ENCODE results near the gene KRTAP10-8. TPM values are rescaled to one million over a fixed set of nuclear protein-coding genes. Genes with fewer than 3 reads are reported as not detected.

The KRTAP10-8 gene
- total and polyA plus RNA-seq, 2 of the 4 experiments (the other 2 are of a cell fraction): not detected

- no peak overlapping the region for H2AK5ac ChIP-seq (ENCODE audit: low read depth, low read length)
These were observed 328 bp upstream of the KRTAP10-8 start for GRCh38 chr21:44611551-44611950.

More at GRCh38 chr21:44611551-44611950, 328 bp upstream of the KRTAP10-8 start:
- dilution Hi-C loops (cut with HindIII; ENCODE audit: low sequenced_read_pairs, unreplicated experiment): no loop called here
- no peak overlapping the region for H3K14ac ChIP-seq (replicated peaks; ENCODE audit: low read depth, low read length)
- H4K20me1 ChIP-seq (ENCODE audit: insufficient read depth, low read length): no peaks in the 10 kb centered on the region
- no peak overlapping the region for H4K8ac ChIP-seq (ENCODE audit: low read depth in 2 of 2, low read length in 2 of 2)
- H2BK5ac ChIP-seq (ENCODE audit: low read depth, low read length, poor library complexity, severe bottlenecking): no peak overlapping the region
- H3K18ac ChIP-seq (ENCODE audit: low read depth, low read length): no peak overlapping the region
- no peaks in the 10 kb centered on the region for H3K79me1 ChIP-seq (ENCODE audit: low read depth in 1 of 2, low read length in 2 of 2)
- H3K9me1 ChIP-seq (ENCODE audit: insufficient read depth, low read length): no peaks in the 10 kb centered on the region
- no peak overlapping the region for H3K23ac ChIP-seq (ENCODE audit: low read depth, low read length)
- POLR2A ChIA-PET (ENCODE audit: unreplicated experiment): no interaction called here
- H3K36me3 ChIP-seq (ENCODE audit: control insufficient read depth, insufficient read depth, low read length): no peaks in the 10 kb centered on the region
- H3K4ac ChIP-seq (ENCODE audit: low read depth, low read length): no peak overlapping the region
- no TSS peak for BruUV-seq (replicated peaks)
- H4K5ac ChIP-seq (ENCODE audit: low read depth, low read length): no peak overlapping the region
- H2BK20ac ChIP-seq (ENCODE audit: low read depth, low read length): no peak overlapping the region
- no peak overlapping the region for H2BK15ac ChIP-seq (ENCODE audit: low read depth, low read length)
- ATAC-seq (ENCODE audit: low read depth) (no peak), DNase-seq (no peak)
- no peak overlapping the region for H4K91ac ChIP-seq (ENCODE audit: insufficient read depth, low read depth, low read length)
- no peak overlapping the region for H2AK9ac ChIP-seq (replicated peaks; ENCODE audit: low read depth, low read length, poor library complexity)
- no peak overlapping the region for H3K4me2 ChIP-seq (ENCODE audit: low read depth, low read length)
- no peak overlapping the region for H3K27ac ChIP-seq (ENCODE audit: insufficient read depth, low read length)
- CTCF ChIA-PET: no interaction called here
- no peaks in the 10 kb centered on the region for H3K4me1 ChIP-seq (ENCODE audit: control insufficient read depth, insufficient read depth, low read length)
- H2AFZ ChIP-seq (replicated peaks; ENCODE audit: low read length, poor library complexity): no peak overlapping the region
- H3K9ac ChIP-seq (ENCODE audit: low read depth, low read length): no peak overlapping the region
- no peak for TF ChIP-seq NFE2L2 (IDR thresholded peaks at IDR 0.05; ENCODE audit: low read depth, low read length)
- TF ChIP-seq ELK1 (IDR thresholded peaks at IDR 0.05; ENCODE audit: borderline replicate concordance, low read depth, low read length): no peak
- no peak for TF ChIP-seq CHD1 (IDR thresholded peaks at IDR 0.05; ENCODE audit: low read depth, low read length)
- no peak for TF ChIP-seq USF2 (IDR thresholded peaks at IDR 0.05; ENCODE audit: low read depth, low read length)
- TF ChIP-seq CEBPB (IDR thresholded peaks at IDR 0.05; ENCODE audit: low read depth, low read length): no peak
- no peak for TF ChIP-seq MXI1 (IDR thresholded peaks at IDR 0.05; ENCODE audit: borderline replicate concordance, low read depth, low read length)
- no peak for TF ChIP-seq FOS (IDR thresholded peaks at IDR 0.05; ENCODE audit: low read depth, low read length)
- no peak for TF ChIP-seq MAFK (IDR thresholded peaks at IDR 0.05; ENCODE audit: low read depth, low read length)
- TF ChIP-seq RAD21 (IDR thresholded peaks at IDR 0.05; ENCODE audit: low read length): no peak
- TF ChIP-seq BHLHE40 (IDR thresholded peaks at IDR 0.05; ENCODE audit: low read depth, low read length): no peak
- TF ChIP-seq CTCF (conservative IDR thresholded peaks at IDR 0.05; ENCODE audit: low read depth, low read length): no peak
- no peak for TF ChIP-seq RCOR1 (IDR thresholded peaks at IDR 0.05; ENCODE audit: insufficient replicate concordance, low read length)
- no peak for TF ChIP-seq SMC3 (IDR thresholded peaks at IDR 0.05; ENCODE audit: low read depth, low read length)
- TF ChIP-seq RFX5 (IDR thresholded peaks at IDR 0.05; ENCODE audit: low read depth, low read length): no peak
- no peak for TF ChIP-seq POLR2A (IDR thresholded peaks at IDR 0.05; ENCODE audit: low read depth, low read length)
- no peak for TF ChIP-seq MAZ (IDR thresholded peaks at IDR 0.05; ENCODE audit: borderline replicate concordance, low read depth, low read length)
- in situ Hi-C loops (cut with MboI; ENCODE audit: low sequenced_read_pairs): no loop called here
- no CpG with 5 or more reads among the region's 4 CpGs for WGBS, 2 experiments (ENCODE audit: extremely low coverage in 2 of 2, insufficient read length in 1 of 2)
- H3K4me3 ChIP-seq (ENCODE audit: insufficient read depth, low read depth, low read length): no peak overlapping the region
- H3K56ac ChIP-seq (ENCODE audit: extremely low read depth, insufficient read depth, low read length): no peak overlapping the region
- H3K9me3 ChIP-seq (ENCODE audit: control insufficient read depth, insufficient read depth, low read length): peaks cover 13% of the 10 kb centered on the region
- H2BK120ac ChIP-seq (ENCODE audit: low read depth, low read length): no peak overlapping the region
- H3K27me3 ChIP-seq (ENCODE audit: control insufficient read depth, insufficient read depth, low read length): no peaks in the 10 kb centered on the region; the same call in 1 of the 2 replicates
- intact Hi-C loops (cut with micrococcal nuclease): no loop called here

Measured in IMR-90 (cell line).